Endothelial cell of umbilical vein (primary cell): ENCODE measurements around the gene FAM111B. TPM values are rescaled to one million over a fixed set of nuclear protein-coding genes. Genes with fewer than 3 reads are reported as not detected.

ENCODE experiments used
- BruUV-seq: library from RNA; stranded (reverse); fragments of 400-500 nt; replicated peaks from 2 replicates; lab custom pipeline; 2021; lab: Mats Ljungman, UMichigan
- CTCF ChIA-PET: fragments of 300-600, 350-600 bp; sonication (Branson Sonifier 250); formaldehyde crosslinking; loops from one replicate; lab custom pipeline; 2021; ENCODE audit warnings: antibody characterized with exemption, inconsistent platforms; lab: Charles Lee
- POLR2A ChIA-PET: fragments of 300-600, 350-600 bp; sonication (Branson Sonifier 250); formaldehyde crosslinking; loops from one replicate; lab custom pipeline; 2021; ENCODE audit warnings: antibody characterized with exemption, inconsistent platforms; lab: Charles Lee
- DNase-seq: peaks from one replicate; pipeline ENCODE4 v3.0.0-alpha.2; 2011; ENCODE audit warnings: low read depth, low spot score
- FAIRE-seq: peaks from 2 replicates; lab custom pipeline; 2011; peaks lifted over from hg19 to GRCh38; lab: Jason Lieb, UNC
- H2AFZ ChIP-seq: 2 replicates; pipeline ENCODE4 v1.6.0; 2012; ENCODE audit warnings: low read depth, low read length, control low read depth, inconsistent platforms
- H3K27ac ChIP-seq: 2 replicates; pipeline ENCODE4 v1.5.1; 2011; ENCODE audit warnings: low read depth, mild to moderate bottlenecking, control low read depth, low read length, moderate library complexity; ENCODE audit not compliant: insufficient read depth
- H3K27me3 ChIP-seq, 2 experiments: 2 replicates each; pipeline versions ENCODE4 v1.6.0 to v1.6.1; 2011; ENCODE audit warnings: low read length in 2 of 2, mixed read lengths in 1 of 2; ENCODE audit not compliant: control insufficient read depth in 2 of 2, insufficient read depth in 2 of 2
- H3K36me3 ChIP-seq, 2 experiments: 2 replicates in 1 of 2; 3 replicates in 1 of 2; pipeline ENCODE4 v1.5.1; 2011; ENCODE audit warnings: low read length in 2 of 2, mild to moderate bottlenecking in 1 of 2, moderate library complexity in 1 of 2; ENCODE audit not compliant: control insufficient read depth in 2 of 2, insufficient read depth in 2 of 2; ENCODE audit errors: extremely low read depth in 1 of 2
- H3K4me1 ChIP-seq: 3 replicates; pipeline ENCODE4 v1.5.1; 2011; ENCODE audit warnings: mild to moderate bottlenecking, low read length; ENCODE audit not compliant: control insufficient read depth, insufficient read depth; ENCODE audit errors: extremely low read depth
- H3K4me2 ChIP-seq: 2 replicates; pipeline ENCODE4 v1.6.1; 2011; ENCODE audit warnings: low read length, control low read depth, mixed read lengths; ENCODE audit not compliant: insufficient read depth
- H3K4me3 ChIP-seq, 3 experiments: fragments of 200-600 bp in 1 of 3; sonication (generic), shearing (Covaris generic) in 1 of 3; replicated peaks in 1 of 3; 2 replicates each; pipeline ENCODE4 v1.5.1; 2011 to 2016; ENCODE audit warnings: control low read depth in 3 of 3, low read length in 3 of 3, mild to moderate bottlenecking in 2 of 3, inconsistent platforms in 1 of 3, low read depth in 1 of 3, moderate library complexity in 1 of 3; ENCODE audit not compliant: insufficient read depth in 1 of 3
- H3K79me2 ChIP-seq: 2 replicates; pipeline ENCODE4 v1.6.0; 2012; ENCODE audit warnings: low read length, inconsistent platforms; ENCODE audit not compliant: control insufficient read depth, insufficient read depth
- H3K9ac ChIP-seq: replicated peaks from 2 replicates; pipeline ENCODE3; 2011; ENCODE audit warnings: low read length, control low read depth; ENCODE audit not compliant: insufficient read depth; ENCODE audit errors: extremely low read depth
- H3K9me1 ChIP-seq: replicated peaks from 3 replicates; pipeline ENCODE4 v1.6.0; 2011; ENCODE audit warnings: mild to moderate bottlenecking, low read length; ENCODE audit not compliant: control insufficient read depth, insufficient read depth; ENCODE audit errors: extremely low read depth
- H3K9me3 ChIP-seq: replicated peaks from 2 replicates; pipeline ENCODE4 v1.5.1; 2012; ENCODE audit warnings: low read length, inconsistent platforms; ENCODE audit not compliant: control insufficient read depth, insufficient read depth
- H4K20me1 ChIP-seq: replicated peaks from 2 replicates; pipeline ENCODE3; 2011; ENCODE audit warnings: mild to moderate bottlenecking, low read length; ENCODE audit not compliant: control insufficient read depth, insufficient read depth; ENCODE audit errors: extremely low read depth
- CTCF ChIP-seq, 2 donors: IDR thresholded peaks; 1 replicate in 1 of 2; 2 replicates in 1 of 2; pipeline ENCODE4 v1.5.1; 2011; ENCODE audit warnings: low read length in 2 of 2, mild to moderate bottlenecking in 2 of 2, moderate library complexity in 2 of 2, control low read depth in 1 of 2, inconsistent platforms in 1 of 2, low read depth in 1 of 2; ENCODE audit not compliant: insufficient read depth in 1 of 2; ENCODE audit errors: extremely low read depth in 1 of 2
- EZH2 ChIP-seq: IDR thresholded peaks from 2 replicates; pipeline ENCODE4 v1.6.1; 2012; ENCODE audit warnings: borderline replicate concordance, low read depth, mild to moderate bottlenecking, moderate library complexity, low read length, inconsistent platforms; ENCODE audit not compliant: severe bottlenecking
- FOS ChIP-seq: IDR thresholded peaks from 2 replicates; pipeline ENCODE4 v1.6.1; 2011; ENCODE audit warnings: mild to moderate bottlenecking, low read length, moderate library complexity, borderline replicate concordance; ENCODE audit not compliant: insufficient read depth
- GATA2 ChIP-seq: IDR thresholded peaks from 2 replicates; pipeline ENCODE4 v1.7.0; 2011; ENCODE audit warnings: low read depth, mild to moderate bottlenecking, moderate library complexity, mixed read lengths, low read length; ENCODE audit not compliant: insufficient read length, insufficient read depth
- JUN ChIP-seq: IDR thresholded peaks from 2 replicates; pipeline ENCODE4 v1.6.1; 2011; ENCODE audit warnings: borderline replicate concordance, low read depth; ENCODE audit not compliant: insufficient read length, insufficient read depth
- MYC ChIP-seq: IDR thresholded peaks from one replicate; pipeline ENCODE4 v1.6.1; 2011; ENCODE audit warnings: mild to moderate bottlenecking, low read depth, low read length
- POLR2A ChIP-seq: IDR thresholded peaks from 2 replicates; pipeline ENCODE4 v1.6.1; 2012; ENCODE audit warnings: low read depth, mild to moderate bottlenecking, control low read depth, low read length
- POLR2AphosphoS5 ChIP-seq: IDR thresholded peaks from 2 replicates; pipeline ENCODE4 v1.6.1; 2012; ENCODE audit warnings: low read depth, mild to moderate bottlenecking, control low read depth, low read length, moderate library complexity; ENCODE audit not compliant: insufficient read depth
- dilution Hi-C: fragments of 300-500 bp; cut with MboI; formaldehyde crosslinking; loops from one replicate; pipeline ENCODE4 v1.15.0; 2019; ENCODE audit warnings: low sequenced_read_pairs; ENCODE audit not compliant: extremely low pct_ligation_motif_present
- intact Hi-C: fragments of 100-400 bp; cut with micrococcal nuclease; formaldehyde crosslinking; loops from one replicate; pipeline ENCODE4 v1.10.0; 2022
- polyA plus RNA-seq, 4 experiments: library from polyadenylated mRNA; depleted of rRNA in 3 of 4; stranded (reverse) in 3 of 4; unstranded in 1 of 4; fragments of >200 nt; gene quantifications; 2 replicates each; pipeline versions ENCODE4 v1.2.1 to v1.2.3, GENCODE V29; 2011 to 2012; ENCODE audit warnings: missing spikeins in 1 of 4
- total RNA-seq: library from RNA; stranded (reverse); gene quantifications from 2 replicates; pipeline ENCODE4 v1.2.3, GENCODE V29; 2021
- TF ChIP-seq, protein P1 (sequence below): IDR thresholded peaks from 2 replicates; pipeline ENCODE4 v1.6.1; 2011; ENCODE audit not compliant: insufficient read depth, insufficient read length

The FAM111B gene
- total and polyA plus RNA-seq, 2 donors (not counting 3 experiments of a cell fraction or from before 2014, with no cell fraction given) = 2.7 to 21.9 TPM

GRCh38 chr11:59138643-59139042 lies 31.6 kb downstream of the FAM111B start:
- Histone ChIP-seq H3K4me3 (no peak overlapping the region), H2AFZ (peak overlapping the region; percentile 26), H3K27ac (no peak overlapping the region), H3K27me3 (no peaks in the 10 kb centered on the region), H3K9ac (no peak overlapping the region), H3K79me2 (peaks cover 2% of the 10 kb centered on the region), H3K9me3 (no peaks in the 10 kb centered on the region), H3K4me1 (peaks cover 11% of the 10 kb centered on the region), H3K9me1 (no peaks in the 10 kb centered on the region), H3K36me3 (no peaks in the 10 kb centered on the region), H4K20me1 (no peaks in the 10 kb centered on the region), H3K4me2 (no peak overlapping the region)
- ChIA-PET CTCF (interaction anchor here (1.0 to 1.7 kb wide), 3 partner anchors 20 to 85 kb away, joined by 3 to 6 read pairs (median 4); partner anchors contain the start of gene FAM111B), POLR2A (no interaction called here)
- intact Hi-C loops = no loop called here
- dilution Hi-C loops = no loop called here
- TF ChIP-seq POLR2AphosphoS5 (no peak), JUN (no peak), GATA2 (no peak), CTCF (IDR thresholded peaks at IDR 0.05; ENCODE audit: extremely low read depth in 1 of 2, insufficient read depth in 1 of 2, low read depth in 1 of 2, low read length in 2 of 2) (no peak), FOS (no peak), POLR2A (no peak), EZH2 (no peak), MYC (no peak)
- TF ChIP-seq, protein P1, sequence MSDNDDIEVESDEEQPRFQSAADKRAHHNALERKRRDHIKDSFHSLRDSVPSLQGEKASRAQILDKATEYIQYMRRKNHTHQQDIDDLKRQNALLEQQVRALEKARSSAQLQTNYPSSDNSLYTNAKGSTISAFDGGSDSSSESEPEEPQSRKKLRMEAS = no peak
- DNase-seq (peak; percentile 45), FAIRE-seq (no peak)
- BruUV-seq = no TSS peak
